GM12801 (cell line): ENCODE results near the gene MBOAT7.

Experiments
- CTCF ChIP-seq: IDR thresholded peaks from one replicate; pipeline ENCODE4 v1.5.1; 2011; ENCODE audit warnings: control low read depth; ENCODE audit not compliant: insufficient read length; ENCODE audit errors: extremely low read depth

Gene MBOAT7

GRCh38 chr19:54125713-54126112, 63.7 kb downstream of the MBOAT7 start:
- TF ChIP-seq CTCF, result no peak

- TF ChIP-seq CTCF, result no peak
Measured at GRCh38 chr19:54124393-54124792, 65.0 kb downstream of the MBOAT7 start.

- TF ChIP-seq CTCF, result no peak
Measured at GRCh38 chr19:54123682-54124081, 65.7 kb downstream of the MBOAT7 start.
